ENCODE data around the gene IL36G.

IL36G gene

DNA sequence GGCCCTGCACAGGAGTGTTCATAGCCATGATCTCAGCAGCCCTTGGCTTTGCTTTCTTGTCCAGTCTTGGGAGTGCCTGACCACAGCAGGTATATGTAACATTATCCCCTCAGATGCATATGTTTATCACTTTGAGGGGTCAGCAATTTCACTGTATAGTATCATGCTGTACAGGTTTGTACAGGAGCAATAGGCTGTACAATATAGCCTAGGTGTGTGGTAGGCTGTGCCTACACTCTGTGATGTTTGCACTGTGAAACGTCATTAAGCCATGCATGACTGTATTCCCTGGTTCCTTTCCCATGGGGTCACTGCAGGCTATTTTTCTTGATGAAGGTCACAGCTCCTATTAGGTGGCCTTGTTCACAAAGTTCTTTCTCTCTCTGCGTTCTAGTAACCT is 4.7 kb upstream of the IL36G start:
- no peak for DNase-seq

DNA sequence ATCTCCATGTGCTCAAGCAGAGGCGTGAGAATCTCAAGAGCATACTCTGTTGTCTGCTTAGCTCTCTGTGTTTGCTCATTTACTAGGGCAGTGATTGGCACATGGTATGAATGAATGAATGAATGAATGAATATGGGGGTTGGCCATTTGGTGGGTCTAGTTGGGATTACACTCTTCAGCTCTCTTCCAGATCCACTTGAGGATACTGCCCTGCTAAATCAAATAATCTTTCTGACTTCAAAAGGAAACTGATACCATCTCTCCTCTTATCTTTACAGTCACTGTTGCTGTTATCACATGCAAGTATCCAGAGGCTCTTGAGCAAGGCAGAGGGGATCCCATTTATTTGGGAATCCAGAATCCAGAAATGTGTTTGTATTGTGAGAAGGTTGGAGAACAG is 1.9 kb downstream of the IL36G start:
- DNase-seq, result no peak

DNA sequence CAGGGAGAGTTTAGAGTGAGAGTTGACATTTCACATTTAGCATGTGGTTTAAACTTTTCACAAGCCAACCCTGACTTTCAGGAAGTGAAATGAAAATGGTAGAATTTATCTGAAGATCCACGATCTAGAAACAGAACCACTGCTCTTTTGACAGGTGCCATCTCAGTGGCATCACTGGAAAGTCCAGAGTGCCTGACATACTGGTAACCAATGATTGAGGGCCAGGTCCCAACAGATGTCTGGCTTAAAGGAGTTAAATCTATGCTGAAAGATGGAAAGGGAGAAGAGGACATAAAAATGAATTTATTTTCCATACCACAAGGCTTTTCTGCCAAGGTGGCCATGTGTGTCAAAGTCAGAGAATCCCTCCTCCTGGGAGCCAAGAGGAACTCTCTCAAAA is 2.7 kb downstream of the IL36G start:
- no peak for DNase-seq

DNA sequence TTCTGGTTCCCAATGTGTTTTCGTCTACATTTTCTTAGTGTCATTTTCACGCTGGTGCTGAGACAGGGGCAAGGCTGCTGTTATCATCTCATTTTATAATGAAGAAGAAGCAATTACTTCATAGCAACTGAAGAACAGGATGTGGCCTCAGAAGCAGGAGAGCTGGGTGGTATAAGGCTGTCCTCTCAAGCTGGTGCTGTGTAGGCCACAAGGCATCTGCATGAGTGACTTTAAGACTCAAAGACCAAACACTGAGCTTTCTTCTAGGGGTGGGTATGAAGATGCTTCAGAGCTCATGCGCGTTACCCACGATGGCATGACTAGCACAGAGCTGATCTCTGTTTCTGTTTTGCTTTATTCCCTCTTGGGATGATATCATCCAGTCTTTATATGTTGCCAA is 7.3 kb downstream of the IL36G start:
- DNase-seq, result no peak

DNA sequence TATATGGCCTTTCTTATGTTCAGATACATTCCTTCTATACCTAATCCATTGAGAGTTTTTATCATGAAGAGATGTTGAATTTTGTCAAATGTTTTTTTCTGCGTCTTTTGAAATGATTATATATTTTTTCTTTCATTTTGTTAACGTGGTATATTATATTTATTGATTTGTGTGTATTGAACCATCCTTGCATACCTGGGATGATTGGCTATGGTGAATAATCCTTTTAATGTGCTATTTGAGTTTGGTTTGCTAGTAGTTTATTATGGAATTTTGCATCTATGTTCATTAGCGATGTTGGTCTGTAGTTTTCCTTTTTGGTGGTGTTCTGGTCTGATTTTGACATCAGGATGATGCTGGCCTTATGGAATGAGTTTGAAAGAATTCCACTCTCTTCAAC is 11.8 kb downstream of the IL36G start:
- DNase-seq, result no peak

DNA sequence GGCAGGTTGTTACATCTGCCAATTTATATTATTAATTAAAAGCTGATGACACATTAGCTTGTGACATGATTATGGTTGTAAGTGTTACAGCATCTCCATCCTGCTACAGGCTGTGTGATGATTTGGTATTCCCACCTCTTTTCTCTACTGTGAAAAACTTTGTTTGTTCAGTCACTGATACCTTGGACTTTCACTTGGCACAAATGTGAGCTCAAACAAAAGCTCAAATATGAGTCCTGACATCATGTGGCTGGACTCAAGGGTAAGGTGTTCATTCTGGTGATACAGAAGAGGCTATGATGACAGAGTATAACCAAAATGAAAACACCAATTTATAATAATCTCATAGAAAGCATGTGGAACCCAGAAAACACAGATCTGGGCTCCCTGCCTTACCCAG is 16.0 kb downstream of the IL36G start:
- no peak for DNase-seq

DNA sequence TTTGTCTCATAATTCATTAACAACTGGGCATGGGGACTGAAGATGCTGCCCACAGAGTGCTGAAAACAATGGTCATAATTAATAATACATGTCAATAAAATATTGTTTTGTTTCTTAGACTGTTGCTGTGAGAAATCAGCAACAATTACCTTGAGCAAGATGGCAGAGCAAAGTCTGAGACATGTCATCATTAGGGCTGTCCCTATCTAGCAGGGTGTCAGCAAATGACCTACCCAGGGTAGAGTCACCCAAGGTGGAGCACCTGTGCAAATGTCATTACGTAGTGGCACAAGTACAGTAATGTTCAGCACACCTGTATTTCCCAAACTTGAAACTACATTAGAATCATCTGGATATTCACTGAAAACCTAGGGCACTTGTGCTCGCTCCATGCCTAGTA is 16.8 kb downstream of the IL36G start:
- no peak for DNase-seq

DNA sequence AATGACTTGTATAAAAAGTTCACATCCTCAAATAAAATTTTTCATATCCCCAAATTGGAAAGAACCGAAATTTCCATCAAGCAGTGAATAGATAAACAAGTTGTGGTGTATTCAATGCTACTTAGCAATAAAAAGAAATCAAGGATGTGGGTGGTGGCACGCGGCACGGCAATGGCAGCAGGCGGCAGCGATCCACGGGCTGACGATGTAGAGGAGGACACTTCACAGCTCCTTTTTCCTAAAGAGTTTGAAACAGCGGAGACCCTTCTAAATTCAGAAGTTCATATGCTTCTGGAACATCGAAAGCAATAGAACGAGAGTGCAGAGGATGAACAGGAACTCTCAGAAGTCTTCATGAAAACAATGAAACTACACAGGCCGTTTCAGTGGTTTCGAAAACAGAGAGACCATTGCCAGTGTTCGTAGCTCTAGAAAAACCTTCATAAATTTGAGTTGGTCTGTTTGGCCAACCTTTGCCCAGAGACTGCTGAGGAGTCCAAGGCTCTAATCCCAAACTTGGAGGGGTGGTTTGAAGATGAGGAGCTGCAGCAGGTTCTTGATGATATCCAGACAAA is 17.6 kb downstream of the IL36G start:
- no peak for DNase-seq

DNA sequence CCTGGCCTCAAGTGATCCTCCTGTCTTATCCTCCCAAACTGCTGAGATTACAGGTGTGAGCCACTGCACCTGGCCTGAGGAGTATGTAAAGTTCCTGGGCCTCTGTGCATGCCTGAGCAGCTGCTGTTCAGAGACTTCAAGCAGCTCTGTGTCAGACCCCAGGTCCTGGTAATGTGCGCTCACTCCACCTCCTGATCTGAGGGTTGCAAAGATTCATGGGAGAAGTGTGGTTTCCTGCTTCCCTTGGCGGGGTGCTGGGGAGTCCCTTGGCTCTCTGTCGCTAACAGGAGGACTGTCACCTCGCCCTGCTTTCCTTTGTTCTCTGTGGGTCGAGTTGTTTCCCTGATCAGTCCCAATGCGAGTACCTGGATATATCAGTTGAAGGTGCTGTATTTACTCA is 18.8 kb downstream of the IL36G start:
- no peak for DNase-seq

DNA sequence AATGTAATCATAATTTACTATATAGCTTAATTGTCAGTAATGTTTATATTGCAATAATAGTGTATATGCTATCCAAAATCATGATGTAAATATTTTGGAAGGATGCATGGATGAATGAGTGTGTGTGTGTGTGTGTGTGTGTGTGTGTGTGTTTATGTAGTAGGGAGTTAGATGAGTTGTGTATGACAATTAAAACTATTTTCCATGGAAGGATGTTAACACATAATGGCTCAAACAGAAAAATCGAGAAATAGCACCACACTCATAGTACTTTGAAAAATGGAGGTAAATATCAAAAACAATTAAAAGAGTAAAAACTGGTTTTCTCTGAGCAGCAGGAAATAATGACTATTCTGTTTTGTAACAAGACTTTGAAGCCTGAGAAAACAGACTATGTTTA is 19.3 kb downstream of the IL36G start:
- no peak for DNase-seq

DNA sequence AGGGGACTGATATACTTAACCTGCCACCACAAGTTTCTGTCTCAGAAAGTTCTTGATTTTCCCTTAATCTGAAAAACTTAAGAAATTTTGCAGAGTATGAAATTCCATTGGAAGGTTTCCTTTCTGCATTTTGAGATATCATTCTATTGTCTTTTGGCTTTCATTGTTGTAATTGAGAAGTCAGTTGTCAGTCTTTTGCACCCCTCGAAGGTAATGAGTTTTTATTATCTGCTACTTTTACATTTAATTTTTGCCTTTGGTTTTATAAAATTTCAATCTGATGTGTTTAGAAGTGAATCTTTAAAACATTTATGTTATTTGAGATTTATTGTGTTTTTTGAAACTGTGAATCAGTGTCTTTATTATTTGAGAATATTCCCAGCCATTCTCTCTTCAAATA is 22.6 kb downstream of the IL36G start:
- no peak for DNase-seq

DNA sequence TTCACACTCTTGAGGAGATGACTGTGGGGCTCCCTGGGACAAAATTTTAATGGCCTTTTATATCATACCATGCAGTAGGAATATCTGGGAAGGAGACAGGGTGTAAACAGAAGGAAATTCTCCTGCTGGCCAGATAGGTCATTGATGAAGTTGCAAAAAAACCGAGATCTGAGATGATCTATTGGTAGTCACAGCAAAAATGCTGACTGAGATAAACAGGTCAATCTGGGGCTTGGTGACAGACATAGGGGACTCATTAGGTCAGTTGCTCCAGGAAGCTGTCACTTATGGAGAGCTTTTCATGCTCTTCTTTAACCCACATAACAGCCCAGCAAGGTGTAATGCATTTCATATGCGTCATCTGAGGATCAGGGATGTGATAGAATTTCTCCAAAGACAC is 24.9 kb downstream of the IL36G start:
- DNase-seq, result no peak

DNA sequence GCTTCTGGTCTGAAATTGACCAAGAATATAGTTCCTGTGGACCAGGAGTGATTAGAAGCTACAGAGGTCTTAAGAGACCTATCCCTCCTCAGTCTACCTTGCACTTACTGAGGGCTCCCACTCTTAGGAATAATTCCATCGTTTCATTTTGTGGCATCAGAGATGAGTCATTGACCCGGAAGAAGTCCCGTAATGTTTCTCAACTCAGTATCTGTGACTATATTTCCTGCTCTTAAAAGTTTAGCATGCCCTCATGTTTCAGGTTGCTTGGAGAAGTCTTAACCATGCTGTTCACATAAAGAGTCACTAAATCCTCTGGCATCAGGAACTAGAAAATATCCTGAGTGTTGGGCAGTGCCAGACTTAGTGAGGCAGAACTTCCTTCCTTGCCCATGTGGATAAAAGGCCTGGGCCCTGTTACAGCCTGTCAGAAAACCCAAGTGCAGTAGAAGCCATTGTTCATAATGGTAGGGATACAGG is 27.3 kb downstream of the IL36G start, which contains the start of gene IL36A:
IL36A (plus strand) TSS at position 430 of the 480 bp plus-strand sequence. CDS start 413 bp downstream, outside the sequence.
- DNase-seq, result no peak

DNA sequence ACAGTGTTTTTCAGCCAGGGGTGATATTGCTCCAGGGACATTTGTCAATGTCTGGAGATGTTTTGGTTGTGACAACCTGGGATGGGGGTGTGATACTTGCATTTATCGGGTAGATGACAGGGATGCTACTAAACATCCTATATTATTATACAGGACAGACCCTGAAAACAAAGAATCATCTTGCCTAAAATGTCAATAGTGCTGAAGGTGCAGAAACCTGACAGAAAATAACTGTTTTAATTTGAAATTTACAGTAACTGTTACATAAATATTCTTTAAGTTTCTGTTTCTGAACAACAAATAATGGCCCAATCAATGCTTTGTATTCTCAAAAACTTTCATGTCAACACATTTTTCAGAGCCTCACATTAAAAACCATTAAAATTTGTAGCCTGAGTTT is 29.4 kb downstream of the IL36G start:
- DNase-seq, result no peak

DNA sequence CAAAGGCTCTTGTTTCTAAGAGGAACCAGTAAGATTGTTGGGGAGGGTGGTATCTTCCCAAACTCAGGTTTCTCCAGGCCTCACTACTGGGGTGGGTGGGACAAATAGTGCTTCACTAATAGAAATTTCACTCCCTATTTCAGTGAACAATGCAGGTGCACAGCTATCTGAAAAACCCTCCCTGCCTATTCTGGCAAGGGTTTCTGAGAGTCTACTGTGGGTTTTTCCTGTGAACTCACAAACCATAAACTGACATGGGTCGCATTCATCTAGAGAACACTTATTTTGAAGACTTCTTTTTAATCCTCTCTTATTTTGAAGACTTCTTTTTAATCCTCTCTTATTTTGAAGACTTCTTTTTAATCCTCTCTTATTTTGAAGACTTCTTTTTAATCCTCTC is 31.8 kb downstream of the IL36G start:
- no peak for DNase-seq

DNA sequence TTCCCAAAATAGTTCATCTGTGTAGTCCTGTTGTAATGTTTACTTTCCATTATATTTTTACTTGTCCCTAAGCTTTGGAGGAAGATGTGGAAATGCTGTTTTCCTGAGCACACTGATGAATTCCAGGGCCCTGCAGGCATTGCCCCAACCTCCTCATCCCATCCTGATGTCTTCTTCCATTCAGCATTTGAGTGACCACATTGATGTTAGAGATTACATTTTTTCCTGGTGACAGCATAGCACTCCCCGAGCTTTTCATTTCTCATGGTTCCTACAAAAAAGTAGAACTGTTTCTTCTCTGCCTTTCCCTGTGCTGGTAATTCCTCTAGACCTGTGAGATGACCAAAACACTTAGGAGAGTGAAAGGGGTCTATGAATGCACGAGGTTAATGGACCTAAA is 32.3 kb downstream of the IL36G start:
- DNase-seq, result no peak

DNA sequence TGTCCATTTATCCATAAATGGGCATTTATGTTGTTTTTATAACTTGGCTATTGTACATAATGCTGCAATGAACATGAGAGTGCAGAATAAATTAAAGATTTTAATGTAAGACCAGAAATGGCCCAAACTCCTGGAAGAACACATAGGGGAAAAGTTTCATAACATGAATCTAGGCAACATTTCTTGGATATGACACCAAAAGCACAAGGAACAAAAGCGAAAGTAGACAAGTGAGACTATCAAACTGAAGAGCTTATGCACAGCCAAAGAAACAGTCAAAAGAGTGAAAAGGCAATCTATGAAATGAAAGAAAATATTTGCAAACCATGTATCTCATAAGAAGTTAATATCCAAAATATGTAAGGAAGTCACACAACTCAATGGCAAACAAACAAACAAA is 33.3 kb downstream of the IL36G start:
- no peak for DNase-seq

DNA sequence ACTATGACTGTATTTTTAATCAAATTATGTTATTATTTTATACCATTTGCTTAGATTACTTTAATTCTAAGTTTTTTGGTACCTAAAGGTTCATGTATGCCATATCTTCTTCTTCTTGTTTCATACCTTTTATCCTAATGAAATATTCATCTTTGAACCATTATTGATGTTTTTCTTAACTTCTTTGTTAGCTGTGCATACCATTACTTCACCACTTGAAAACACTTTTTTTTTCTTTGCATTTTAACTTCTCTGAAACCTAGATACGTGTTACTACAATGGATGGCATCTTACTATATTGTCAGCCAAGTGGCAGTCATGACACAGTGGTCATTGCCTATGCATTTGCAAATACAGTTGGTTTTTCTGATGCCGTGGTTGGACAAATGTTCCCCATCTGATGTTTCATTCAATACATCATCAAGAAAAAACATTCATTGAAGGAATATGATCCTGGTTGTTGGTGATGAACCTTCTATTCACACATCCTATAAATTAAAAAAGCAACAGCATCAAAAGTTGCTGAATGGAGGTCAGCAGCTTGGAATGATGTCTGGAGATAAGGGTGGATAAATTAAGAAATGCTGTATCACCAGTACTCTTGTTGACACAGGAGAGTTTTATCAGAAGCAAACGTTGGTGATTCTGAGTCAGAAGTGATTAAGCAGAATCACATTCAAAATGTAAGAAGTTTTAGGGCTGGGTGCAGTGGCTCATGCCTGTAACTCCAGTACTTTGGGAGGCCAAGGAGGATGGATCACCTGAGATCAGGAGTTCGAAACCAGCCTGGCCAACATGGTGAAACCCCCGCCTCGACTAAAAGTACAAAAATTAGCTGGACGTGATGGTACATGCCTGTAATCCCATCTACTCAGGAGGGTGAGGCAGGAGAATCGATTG is 34.9 kb downstream of the IL36G start:
- DNase-seq, result no peak

DNA sequence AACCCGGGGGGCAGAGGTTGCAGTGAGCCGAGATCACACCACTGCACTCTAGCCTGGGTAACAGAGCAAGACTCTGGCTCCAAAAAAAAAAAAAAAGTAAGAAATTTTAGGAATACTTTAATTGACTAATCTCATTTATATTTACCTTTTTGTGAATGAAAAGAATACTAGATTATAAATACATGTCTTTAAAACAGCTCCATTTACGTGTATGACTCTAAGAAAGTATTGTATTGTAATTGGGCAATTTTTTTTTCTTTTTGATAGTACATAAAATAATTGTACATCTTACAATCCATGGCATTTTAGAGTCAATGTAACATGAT is 35.5 kb downstream of the IL36G start:
- DNase-seq, result no peak

DNA sequence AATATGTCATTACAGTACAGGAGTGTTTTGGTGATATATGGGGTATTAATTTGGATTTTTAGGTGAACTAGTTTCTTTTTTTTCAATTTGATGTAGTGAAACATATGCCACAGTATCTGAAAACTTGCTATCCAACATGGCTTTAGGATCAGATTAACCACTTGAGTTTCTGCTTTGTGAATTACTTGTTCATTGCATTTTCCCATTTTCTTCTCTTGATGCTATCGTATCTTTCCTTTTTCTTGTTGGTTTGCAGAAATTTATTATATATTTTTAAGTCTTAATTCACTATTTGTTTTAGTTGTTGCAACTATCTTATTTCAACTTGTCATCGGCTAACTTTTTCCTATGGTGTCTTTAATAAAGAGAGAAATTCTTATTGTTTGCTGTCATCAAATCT is 36.3 kb downstream of the IL36G start:
- no peak for DNase-seq

DNA sequence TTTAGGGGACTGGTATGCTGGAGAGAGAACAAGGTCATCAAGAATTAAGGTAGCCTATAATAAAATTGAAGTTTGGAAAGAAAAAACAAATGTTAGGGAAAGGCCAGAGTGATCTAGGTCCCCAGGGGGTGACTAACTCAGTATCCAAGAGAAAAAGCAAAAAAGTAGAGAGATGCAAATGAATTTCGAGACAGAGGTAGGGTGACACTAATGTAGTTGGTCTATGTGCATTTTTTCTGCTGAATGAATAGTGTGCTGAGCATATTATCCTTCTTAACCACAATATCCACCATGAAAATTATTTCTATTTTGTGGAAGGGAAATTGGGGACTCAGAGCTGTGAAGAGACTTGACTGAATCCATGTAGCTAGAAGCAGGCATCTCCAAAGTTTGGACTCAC is 37.2 kb downstream of the IL36G start:
- no peak for DNase-seq

DNA sequence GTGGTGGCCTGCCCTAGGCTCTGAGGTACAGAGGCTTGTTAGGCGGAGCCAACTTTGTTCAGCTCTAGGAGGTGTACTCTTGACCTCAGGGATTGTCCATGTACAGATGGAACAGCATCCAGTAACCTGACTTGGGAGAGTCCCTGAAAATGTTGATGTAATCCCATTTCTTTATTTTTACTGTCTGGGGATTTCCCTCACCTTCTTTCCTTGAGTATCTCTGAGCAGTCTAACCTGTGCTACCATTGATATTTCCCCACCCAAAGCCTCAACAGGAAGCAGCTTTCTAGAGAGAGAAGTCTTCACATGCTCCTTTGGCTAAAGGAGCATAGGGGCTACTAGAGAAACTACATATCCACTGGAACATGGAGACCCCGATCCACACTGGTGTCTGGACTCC is 37.8 kb downstream of the IL36G start:
- no peak for DNase-seq

DNA sequence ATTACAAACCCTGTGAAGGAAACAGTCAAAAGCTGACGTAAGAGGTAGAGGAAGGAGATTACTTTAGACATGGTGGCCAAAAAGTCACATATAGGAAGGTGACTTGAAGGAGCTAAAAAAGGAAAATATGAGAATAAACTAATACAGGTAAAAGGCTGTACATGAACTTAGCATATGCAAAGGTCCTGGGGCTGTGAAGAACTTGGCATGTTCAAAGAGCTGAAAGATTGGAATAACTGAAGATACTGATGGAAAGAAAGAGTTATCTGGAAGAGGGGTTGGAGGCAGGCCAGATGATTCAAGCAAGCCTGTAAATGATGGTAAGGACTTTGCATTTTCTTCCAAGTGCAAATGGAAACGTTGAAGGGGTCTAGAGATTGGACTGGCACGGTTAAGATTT is 40.7 kb downstream of the IL36G start:
- DNase-seq, result no peak

DNA sequence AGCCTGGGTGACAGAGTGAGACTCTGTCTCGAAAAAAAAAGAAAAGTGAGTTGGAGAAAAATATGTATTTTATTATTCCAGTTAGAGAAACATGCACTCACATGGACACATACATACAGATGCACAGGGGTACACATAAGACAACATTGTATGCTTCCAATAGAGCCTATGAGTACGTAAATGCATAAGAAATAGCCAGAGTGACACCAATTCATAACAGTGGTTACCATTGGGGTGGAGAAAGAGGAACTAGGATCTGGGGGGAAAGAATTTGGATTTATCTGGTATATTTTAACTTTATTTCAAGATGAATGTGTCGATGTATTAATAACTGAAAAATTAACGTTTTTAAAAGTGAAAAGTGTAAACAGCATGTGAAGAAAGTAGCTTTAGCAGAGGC is 43.5 kb downstream of the IL36G start:
- DNase-seq, result no peak

DNA sequence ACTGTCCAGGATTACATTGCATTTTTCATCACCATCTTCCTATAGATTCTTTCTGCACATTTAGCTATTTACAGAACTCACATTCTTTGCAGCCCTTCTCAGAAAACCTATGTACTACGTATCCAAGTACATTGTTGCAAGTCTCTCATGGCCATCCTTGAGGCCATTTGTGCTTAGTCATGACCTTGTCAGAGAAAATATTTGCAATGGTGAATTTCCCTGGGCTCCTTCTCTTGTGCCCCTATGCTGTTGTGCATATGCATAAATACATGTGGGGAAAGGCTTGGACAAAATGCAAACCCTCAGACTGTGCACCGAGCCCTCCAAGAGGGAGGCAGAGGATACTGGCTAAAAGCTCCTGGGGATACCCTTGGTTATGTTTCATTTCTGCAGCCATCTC is 47.0 kb downstream of the IL36G start:
- no peak for DNase-seq
